Posterior vena cava (tissue), 2 donors: ENCODE data around the gene ZNF682. TPM values are rescaled to one million over a fixed set of nuclear protein-coding genes. Genes with fewer than 3 reads are reported as not detected.
A peak's percentile ranks its signal among the peaks of the same experiment; 100 is the strongest.
"Not testable (repeated sequence)": the region's sequence is repeated elsewhere in the genome, so short reads cannot be mapped to it uniquely, and the experiment has no call there.

Experiments used
- DNase-seq: peaks from one replicate; pipeline ENCODE4 v3.0.0-alpha.2; 2020; ENCODE audit warnings: low spot score
- intact Hi-C, 2 donors: fragments of 100-400 bp; cut with DNase I; formaldehyde crosslinking; loops; one replicate each; pipeline versions ENCODE4 v1.14.1 to v1.14.2; 2022 to 2023
- long read RNA-seq, 2 donors: library from polyadenylated mRNA; unstranded; transcript quantifications; one replicate each; pipeline ENCODE4 v2.0.0, GENCODE V29; 2020 to 2021
- total RNA-seq, 2 donors: library from RNA; stranded (reverse); fragmentation: NEBNext Ultra II Directional; extraction: Animal tissue kit (Norgen Biotek cat#: 25700); gene quantifications; one replicate each; pipeline ENCODE4 v1.2.1, GENCODE V29; 2021
- donor health status: DM: yes; HTN: yes; CAD: no.
- donor health status: DM: yes; HTN: yes; CAD: no.

Gene ZNF682
- 1 to 10 TPM; 5.5 to 7.1 TPM for total RNA-seq
- long read RNA-seq, donor 1, partial matches to known transcripts, result 0 of 1 reads
- long read RNA-seq, donor 1, other reads (novel, unspliced or antisense), result 1 of 1 reads
- long read RNA-seq, donor 2, partial matches to known transcripts, result 0 of 6 reads
- long read RNA-seq, donor 2, other reads (novel, unspliced or antisense), result 3 of 6 reads

- intact Hi-C loops, result no loop called here
- peak; percentile 97 for DNase-seq
Measured at GRCh38 chr19:20039203-20039723, at the start of gene ZNF682. Gene ZNF682 (minus strand): TSS chr19:20039505. CDS start chr19:20039345, 160 bp downstream.

GRCh38 chr19:20082876-20083275 is 43.6 kb upstream of the ZNF682 start:
- intact Hi-C loops, result not testable (repeated sequence)

GRCh38 chr19:20082232-20082833 is 43.0 kb upstream of the ZNF682 start:
- intact Hi-C loops, DNase-seq: not testable (repeated sequence)

More at GRCh38 chr19:20082876-20083275, 43.6 kb upstream of the ZNF682 start:
- not testable (repeated sequence) for DNase-seq

- intact Hi-C loops, result no loop called here
Measured at GRCh38 chr19:20080656-20081055, 41.4 kb upstream of the ZNF682 start.

GRCh38 chr19:20079476-20079875 is 40.2 kb upstream of the ZNF682 start:
- intact Hi-C loops, result no loop called here
- DNase-seq, result no peak

More at GRCh38 chr19:20080656-20081055, 41.4 kb upstream of the ZNF682 start:
- DNase-seq, result no peak

GRCh38 chr19:20078581-20079031 is 39.3 kb upstream of the ZNF682 start:
- DNase-seq, result no peak
- intact Hi-C loops, result no loop called here

- intact Hi-C loops, result no loop called here
- peak; percentile 97 for DNase-seq
Measured at GRCh38 chr19:20077791-20078463, 38.6 kb upstream of the ZNF682 start, which contains the start of gene ZNF90. Gene ZNF90 (plus strand): TSS chr19:20078000. CDS start chr19:20078133, 133 bp downstream.

- intact Hi-C loops, result no loop called here
- no peak for DNase-seq
Measured at GRCh38 chr19:20072936-20073335, 33.6 kb upstream of the ZNF682 start.

GRCh38 chr19:20070691-20071090 is 31.4 kb upstream of the ZNF682 start:
- no peak for DNase-seq
- intact Hi-C loops, result no loop called here

GRCh38 chr19:20068559-20068958 is 29.3 kb upstream of the ZNF682 start:
- DNase-seq, intact Hi-C loops: not testable (repeated sequence)

- intact Hi-C loops, result no loop called here
- DNase-seq, result no peak
Measured at GRCh38 chr19:20067943-20068342, 28.6 kb upstream of the ZNF682 start.

- intact Hi-C loops, result no loop called here
- no peak for DNase-seq
Measured at GRCh38 chr19:20066861-20067260, 27.6 kb upstream of the ZNF682 start.

GRCh38 chr19:20060282-20060681 is 21.0 kb upstream of the ZNF682 start:
- intact Hi-C loops, result no loop called here
- DNase-seq, result no peak

GRCh38 chr19:20058738-20059137 is 19.4 kb upstream of the ZNF682 start:
- DNase-seq, intact Hi-C loops: not testable (repeated sequence)

- intact Hi-C loops, result no loop called here
- DNase-seq, result peak; percentile 98
Measured at GRCh38 chr19:20051841-20052768, 12.8 kb upstream of the ZNF682 start.

- intact Hi-C loops, result not testable (repeated sequence)
Measured at GRCh38 chr19:20045742-20046141, 6.4 kb upstream of the ZNF682 start.

GRCh38 chr19:20044663-20045062 is 5.4 kb upstream of the ZNF682 start:
- intact Hi-C loops, result no loop called here
- no peak for DNase-seq

More at GRCh38 chr19:20045742-20046141, 6.4 kb upstream of the ZNF682 start:
- not testable (repeated sequence) for DNase-seq

- intact Hi-C loops, result no loop called here
- DNase-seq, result no peak
Measured at GRCh38 chr19:20038358-20039202, 725 bp downstream of the ZNF682 start.
